DMS 273 (cell line): Measurements from ENCODE around the gene ACTG2.
"Not testable (repeated sequence)": the region's sequence is repeated elsewhere in the genome, so short reads cannot be mapped to it uniquely, and the experiment has no call there.

Source experiments
- DNase-seq: peaks from one replicate; lab custom pipeline; 2025; ENCODE audit not compliant: unreplicated experiment; lab: John Stamatoyannopoulos, UW

Gene ACTG2

DNA sequence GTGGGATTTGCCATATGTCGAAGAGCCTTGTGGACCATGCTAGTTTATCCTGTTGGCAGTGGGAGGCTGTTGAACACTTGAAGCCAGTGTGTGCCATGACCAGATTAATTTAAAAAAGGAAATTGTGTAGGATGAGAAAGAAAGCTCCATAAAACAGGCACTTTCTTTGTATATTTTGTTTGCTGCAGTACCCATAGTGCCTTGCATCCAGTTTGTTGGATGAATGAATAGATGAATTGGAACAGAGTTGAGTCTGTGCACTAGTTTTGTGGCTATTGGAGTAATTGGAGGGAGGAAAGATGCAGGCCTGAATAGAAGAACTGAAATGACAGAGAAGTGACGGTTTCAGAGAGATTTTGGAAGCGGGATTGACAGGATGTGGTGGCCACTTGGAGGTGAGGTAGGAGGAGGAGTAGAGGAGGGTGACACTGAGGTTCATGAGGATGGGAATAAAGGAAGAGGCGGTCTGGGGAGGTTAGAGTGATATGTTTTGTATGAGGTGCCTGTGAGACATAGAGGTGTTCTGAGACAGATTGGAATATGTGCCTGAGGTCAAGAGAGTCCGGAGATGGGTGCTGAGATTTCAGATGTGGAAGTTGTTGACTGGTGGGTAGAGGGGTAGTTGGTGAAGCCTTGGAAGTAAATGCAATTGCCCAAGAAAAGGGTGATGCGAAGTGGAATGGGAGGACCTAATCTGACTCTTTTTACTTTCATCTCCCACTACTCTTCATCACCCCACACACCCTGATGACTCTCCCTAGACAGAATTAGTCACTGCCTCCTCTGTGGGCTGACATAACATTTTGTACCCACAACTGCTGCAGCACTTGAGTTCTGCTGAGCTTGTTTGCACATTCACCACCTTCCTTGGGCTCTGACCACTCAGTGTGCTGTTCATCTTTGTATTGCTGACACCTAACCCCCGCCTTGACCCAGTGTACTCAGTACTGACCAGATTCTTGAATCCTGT, 39.0 kb downstream of the ACTG2 start:
- DNase-seq: no peak

GRCh38 chr2:73933194-73933593, 40.4 kb downstream of the ACTG2 start:
- no peak for DNase-seq

- DNase-seq: no peak
Measured at GRCh38 chr2:73935641-73936040, 42.8 kb downstream of the ACTG2 start.

DNA sequence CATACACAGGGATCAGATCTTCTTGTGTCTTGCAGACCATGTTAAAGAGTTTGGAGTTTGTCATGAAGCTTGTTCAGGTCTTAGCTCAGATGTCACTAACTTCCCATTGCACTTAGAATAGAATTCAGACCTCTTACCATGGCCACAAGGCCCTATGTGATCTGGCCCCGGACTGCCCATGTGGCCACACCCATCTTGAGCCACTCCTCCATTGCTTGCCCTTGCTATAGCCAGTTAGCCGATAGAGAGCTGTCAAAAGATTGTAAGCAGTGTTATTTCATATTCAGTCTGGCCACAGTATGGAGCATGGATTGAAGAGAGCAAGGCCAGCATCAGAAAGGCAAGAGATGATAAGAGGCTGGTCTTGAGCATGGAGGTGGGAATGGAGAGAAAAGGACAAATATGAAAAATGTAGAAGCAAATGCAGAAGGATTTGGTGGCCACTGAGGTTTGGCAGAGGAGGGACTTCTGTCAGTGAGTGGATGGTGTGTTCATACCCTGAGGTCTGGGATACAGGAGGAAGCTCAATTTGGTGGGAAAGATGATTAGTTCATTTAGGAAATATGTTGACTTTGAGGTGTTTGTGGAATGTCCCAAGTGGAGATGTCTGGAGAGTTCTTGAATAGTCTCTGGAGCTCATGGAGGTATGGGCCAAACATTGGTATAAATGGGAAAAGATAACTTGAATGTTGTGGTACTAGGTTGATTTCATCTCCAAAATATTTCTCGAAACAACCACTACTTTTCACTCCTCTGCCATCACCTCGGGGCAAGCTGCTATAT, 44.5 kb downstream of the ACTG2 start:
- DNase-seq: no peak

DNA sequence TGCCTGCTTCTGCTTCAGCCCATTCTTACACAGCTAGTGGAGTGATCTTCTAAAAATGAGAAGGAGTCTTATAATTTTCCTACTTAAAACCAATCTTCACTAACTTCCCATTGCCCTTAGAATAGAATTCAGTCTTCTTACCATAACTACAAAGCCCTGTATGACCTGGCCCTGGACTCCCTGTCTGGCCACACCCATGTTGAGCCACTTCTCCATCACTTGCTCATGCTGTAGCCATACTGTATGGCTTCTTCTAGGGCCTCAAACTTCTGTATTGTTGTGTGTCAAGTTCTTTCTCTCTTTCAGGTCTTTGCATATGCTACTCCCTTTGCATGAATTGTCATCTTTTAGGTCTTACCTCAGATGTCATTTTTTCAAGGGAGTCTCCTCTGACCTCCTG, 45.1 kb downstream of the ACTG2 start:
- no peak for DNase-seq

GRCh38 chr2:73938718-73939352, 46.0 kb downstream of the ACTG2 start:
- no peak for DNase-seq

DNA sequence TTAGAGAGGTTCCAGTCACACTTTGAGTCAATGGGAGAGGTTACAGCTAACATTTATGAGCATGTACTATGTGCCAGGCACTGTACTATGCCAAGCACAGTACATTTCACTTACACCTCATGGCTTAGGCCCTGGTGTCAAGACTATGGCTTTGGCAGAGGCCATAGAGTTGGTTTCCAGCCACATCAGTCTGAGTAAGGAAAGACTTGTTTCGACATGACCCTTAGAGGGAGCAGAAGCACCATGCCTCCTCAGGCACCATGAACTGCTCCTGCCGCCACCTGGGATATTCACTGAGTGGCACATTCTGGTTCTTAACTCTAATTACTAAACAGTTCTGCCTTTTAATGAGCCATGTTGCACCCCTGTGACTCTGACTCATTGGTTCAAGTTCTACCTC, 46.6 kb downstream of the ACTG2 start:
- peak; percentile 34 for DNase-seq

GRCh38 chr2:73940066-73940465, 47.3 kb downstream of the ACTG2 start:
- DNase-seq: not testable (repeated sequence)

DNA sequence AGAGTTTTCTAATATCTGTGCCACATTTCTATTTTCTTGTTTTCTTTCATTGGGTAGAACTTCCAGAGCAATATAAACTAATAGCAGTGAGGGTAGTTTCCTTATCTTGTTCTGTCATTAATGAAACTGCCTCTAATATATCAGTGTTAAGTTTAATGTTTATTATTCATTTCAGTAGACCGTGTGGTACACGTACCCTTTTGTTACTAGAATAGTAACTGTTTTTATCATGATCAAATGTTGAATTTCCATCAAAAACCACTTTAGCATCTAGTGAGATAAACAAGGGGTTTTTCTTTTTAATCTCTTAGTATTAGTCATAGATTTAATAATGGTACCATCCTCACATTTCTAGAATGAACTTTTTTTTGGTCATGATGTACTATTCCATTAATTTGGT, 49.9 kb downstream of the ACTG2 start:
- DNase-seq: no peak

GRCh38 chr2:73944714-73945113, 51.9 kb downstream of the ACTG2 start:
- DNase-seq: no peak

DNA sequence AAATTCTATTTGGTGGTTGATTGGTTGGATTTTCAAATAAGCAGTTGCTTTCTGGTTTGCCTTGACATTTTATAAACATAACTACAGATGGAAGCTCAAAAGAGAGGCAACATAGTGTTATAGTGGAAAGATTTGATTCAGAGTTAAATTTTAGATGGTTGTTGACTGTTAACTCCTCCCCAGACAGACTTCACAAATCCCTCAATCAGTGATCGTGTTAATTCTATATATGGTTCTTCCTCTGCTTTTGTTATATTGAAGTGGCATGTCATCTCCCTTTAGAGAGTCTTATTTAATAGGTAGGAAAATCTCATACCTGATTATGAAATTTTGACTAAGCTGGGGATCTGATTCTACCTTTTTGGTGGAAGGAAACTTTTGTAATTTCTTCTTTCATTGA, 53.4 kb downstream of the ACTG2 start:
- DNase-seq: no peak

DNA sequence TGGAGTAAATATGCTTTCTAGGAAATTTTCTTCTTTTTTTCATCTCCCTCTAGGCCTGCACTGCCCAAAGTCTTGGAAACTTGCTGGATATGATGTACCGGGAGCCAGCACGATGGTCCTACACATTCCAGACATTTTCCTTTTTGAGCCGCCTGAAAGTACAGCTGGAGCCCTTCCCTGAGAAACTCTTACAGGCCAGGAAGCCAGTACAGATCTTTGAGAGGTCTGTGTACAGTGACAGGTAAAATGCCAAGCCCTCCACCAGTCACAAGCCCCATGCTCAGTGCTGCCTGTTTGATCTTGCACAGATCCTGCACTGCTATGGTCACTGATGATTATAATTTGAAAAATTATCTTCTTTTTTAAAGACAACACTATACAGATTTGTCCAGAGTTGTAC, 53.9 kb downstream of the ACTG2 start:
- DNase-seq: no peak

GRCh38 chr2:73947412-73948018, 54.7 kb downstream of the ACTG2 start:
- no peak for DNase-seq

- DNase-seq: no peak
Measured at GRCh38 chr2:73949802-73950201, 57.0 kb downstream of the ACTG2 start.

- DNase-seq: no peak
Measured at GRCh38 chr2:73952499-73953446, 60.0 kb downstream of the ACTG2 start.

DNA sequence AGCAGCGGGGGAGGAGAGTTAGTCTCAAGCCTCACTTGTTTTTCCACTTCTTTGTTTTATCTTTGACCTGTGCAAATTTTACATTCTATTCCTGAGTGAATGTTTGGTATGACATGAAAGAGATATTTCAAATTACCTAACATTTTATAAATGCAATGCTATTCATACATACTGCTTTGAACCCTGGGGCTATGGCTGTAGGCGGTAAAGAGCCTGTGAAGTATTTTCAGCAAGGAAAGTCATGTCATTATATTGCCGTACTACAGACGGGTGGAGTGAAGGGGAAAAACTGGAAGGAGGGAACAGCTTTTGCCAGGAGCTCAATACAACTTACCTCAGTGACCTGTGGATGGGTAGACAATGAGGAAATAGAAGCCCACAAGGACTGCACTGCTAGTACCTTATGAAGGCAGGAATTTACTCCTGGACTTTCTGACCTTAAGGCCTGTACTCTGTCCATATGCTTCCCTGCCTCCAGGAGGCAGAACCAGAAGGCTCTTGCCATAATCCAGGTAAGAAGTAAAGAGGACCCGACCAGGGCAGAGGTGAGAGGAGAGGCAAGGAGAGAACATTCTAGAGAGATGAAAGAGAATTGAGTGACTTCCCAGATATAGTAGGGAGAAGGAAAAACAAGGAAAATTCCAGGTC, 63.5 kb downstream of the ACTG2 start:
- DNase-seq: no peak

- DNase-seq: no peak
Measured at GRCh38 chr2:73961274-73961673, 68.5 kb downstream of the ACTG2 start.

DNA sequence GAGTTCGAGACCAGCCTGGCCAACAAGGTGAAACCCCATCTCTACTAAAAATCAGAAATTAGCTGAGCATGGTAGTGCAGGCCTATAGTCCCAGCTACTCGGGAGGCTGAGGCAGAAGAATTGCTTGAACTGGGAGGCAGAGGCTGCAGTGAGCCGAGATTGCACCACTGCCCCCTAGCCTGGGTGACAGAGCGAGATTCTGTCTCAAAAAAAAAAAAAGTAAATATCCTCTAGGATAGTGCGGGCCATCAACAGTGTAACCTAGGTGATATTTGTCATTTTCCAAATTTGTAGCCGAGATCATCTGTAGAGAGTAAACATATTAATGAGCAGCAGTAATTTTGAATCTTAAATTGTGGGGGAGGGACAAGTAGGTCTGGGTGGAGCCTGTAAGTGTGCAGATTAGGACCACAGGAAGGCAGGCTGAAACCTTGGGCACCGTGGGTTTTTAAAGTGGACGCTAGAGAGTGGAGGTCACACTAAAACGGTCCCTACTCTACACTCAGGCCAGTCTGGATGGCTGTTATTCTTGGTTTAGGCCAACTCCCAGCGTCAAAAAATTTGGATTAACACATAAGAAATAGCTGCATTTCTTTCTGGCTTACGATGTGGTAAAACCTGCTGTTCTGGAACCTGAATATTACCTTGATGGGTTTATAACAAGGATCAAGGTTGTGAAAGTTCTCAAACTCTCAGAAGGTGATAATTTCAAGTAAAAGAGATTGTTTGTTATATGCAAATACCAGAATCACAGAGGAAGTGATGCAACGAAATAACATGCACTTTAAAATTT, 69.2 kb downstream of the ACTG2 start:
- DNase-seq: no peak

- DNase-seq: no peak
Measured at GRCh38 chr2:73962798-73963197, 70.0 kb downstream of the ACTG2 start.
